ENCODE measurements around the gene KCNK7. TPM values are rescaled to one million over a fixed set of nuclear protein-coding genes. Genes with fewer than 3 reads are reported as not detected.

KCNK7 gene, protein sequence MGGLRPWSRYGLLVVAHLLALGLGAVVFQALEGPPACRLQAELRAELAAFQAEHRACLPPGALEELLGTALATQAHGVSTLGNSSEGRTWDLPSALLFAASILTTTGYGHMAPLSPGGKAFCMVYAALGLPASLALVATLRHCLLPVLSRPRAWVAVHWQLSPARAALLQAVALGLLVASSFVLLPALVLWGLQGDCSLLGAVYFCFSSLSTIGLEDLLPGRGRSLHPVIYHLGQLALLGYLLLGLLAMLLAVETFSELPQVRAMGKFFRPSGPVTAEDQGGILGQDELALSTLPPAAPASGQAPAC
- total RNA-seq (2014; rRNA removed; shearing (Covaris generic)) (not detected in 2 replicates), polyA plus RNA-seq (2016; fragmentation: Nextera tagmentation; extraction: Ambion mirVana) (not detected in 2 replicates)

DNA sequence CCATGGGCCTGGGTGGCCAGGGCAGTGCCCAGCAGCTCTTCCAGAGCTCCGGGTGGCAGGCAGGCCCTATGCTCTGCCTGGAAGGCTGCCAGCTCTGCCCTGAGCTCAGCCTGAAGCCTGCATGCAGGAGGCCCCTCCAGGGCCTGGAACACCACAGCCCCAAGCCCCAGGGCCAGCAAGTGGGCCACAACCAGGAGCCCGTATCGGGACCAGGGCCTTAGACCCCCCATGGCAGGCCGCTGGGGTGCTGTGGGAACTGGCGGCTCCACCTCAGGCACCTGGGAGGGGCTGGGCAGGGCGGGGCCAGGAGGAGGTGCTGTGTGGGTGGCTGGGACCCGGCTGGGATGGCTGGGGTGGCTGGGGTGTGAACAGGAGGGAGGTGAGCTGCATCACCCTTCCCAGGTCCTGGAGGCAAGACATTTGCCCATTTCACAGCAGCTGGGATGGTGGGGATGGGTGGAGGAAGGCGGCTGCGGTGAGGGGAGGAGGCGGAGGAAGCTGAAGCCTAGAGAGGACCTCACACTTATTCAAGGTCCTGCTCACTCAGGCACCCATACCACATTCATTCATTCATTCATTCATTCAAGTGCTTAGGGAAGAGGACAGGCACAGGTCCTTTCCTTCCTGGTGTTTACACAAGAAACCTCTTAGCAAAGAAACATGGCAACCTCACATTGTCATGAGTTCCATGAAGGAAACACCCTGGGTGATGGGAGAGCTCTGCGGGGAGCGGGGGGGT, at the start of gene KCNK7:
Gene KCNK7 (minus strand): TSS at position 258 of the 739 bp plus-strand sequence. CDS start 28 bp downstream, at position 230.
- Histone ChIP-seq H3K9ac (no peak within 1 kb of the TSS), H3F3A (ENCODE audit: insufficient read depth) (peaks cover 12% of the 10 kb centered on the region), H3K4me2 (ENCODE audit: unreplicated experiment) (no peak within 1 kb of the TSS), H3K9me2 (ENCODE audit: insufficient read depth) (no peaks in the 10 kb centered on the region), H2AFZ (no peak within 1 kb of the TSS), H3K36me3 (ENCODE audit: low read depth) (0 out of 2 replicates have a peak, but pooled peaks cover under 1% of the 10 kb centered on the region), H3K27ac (no peak within 1 kb of the TSS), H3K27me3 (replicated peaks; ENCODE audit: insufficient read depth) (no peaks in the 10 kb centered on the region), H3K9me3 (ENCODE audit: low read depth) (no peaks in the 10 kb centered on the region), H4K20me1 (ENCODE audit: insufficient read depth) (no peaks in the 10 kb centered on the region), H3K4me1 (ENCODE audit: insufficient read depth) (no peaks in the 10 kb centered on the region), H3K79me2 (ENCODE audit: insufficient read depth) (no peaks in the 10 kb centered on the region), H3K4me3 (no peak within 1 kb of the TSS)
- in situ Hi-C loops (cut with MboI): no loop called here
- no peak for TF ChIP-seq EZH2phosphoT487 (IDR thresholded peaks at IDR 0.05; ENCODE audit: insufficient read depth, low read depth)
- TF ChIP-seq EZH2 (IDR thresholded peaks at IDR 0.05; ENCODE audit: insufficient read depth, poor library complexity, severe bottlenecking): no peak
- DNase-seq: no peak
- WGBS, 2 experiments (ENCODE audit: low coverage in 1 of 2, low lambda C conversion rate in 2 of 2, missing lambda C conversion rate in 2 of 2): 61 to 80% methylated on average over 10 of the region's 12 CpGs

DNA sequence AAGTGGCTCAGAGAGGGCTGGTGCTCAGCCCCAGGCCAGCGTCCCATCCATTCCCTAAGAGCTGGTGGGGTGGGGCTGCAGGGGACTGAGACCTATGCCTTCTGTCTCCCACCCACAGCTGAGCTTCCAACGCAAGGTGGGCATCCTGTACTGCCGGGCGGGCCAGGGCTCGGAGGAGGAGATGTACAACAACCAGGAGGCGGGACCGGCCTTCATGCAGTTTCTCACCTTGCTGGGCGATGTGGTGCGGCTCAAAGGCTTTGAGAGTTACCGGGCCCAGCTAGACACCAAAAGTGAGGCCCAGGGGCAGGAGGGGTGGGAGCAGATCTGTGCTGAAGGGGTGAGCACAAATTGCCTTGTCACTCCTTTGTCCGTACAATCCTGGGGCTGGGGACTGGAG, 49.2 kb upstream of the KCNK7 start:
- no peaks in the 10 kb centered on the region for H3K4me1 ChIP-seq (ENCODE audit: insufficient read depth)
- WGBS, 2 experiments (ENCODE audit: low coverage in 1 of 2, low lambda C conversion rate in 2 of 2, missing lambda C conversion rate in 2 of 2): 97 to 99% methylated on average over 11 of the region's 11 CpGs
- H3K4me3 ChIP-seq: no peak overlapping the region
- H3K36me3 ChIP-seq (ENCODE audit: low read depth): no peaks in the 10 kb centered on the region
- H3K9me2 ChIP-seq (ENCODE audit: insufficient read depth): no peaks in the 10 kb centered on the region
- DNase-seq: no peak
- in situ Hi-C loops (cut with MboI): no loop called here
- no peaks in the 10 kb centered on the region for H4K20me1 ChIP-seq (ENCODE audit: insufficient read depth)
- H2AFZ ChIP-seq: no peak overlapping the region
- H3K9me3 ChIP-seq (ENCODE audit: low read depth): no peaks in the 10 kb centered on the region
- H3K79me2 ChIP-seq (ENCODE audit: insufficient read depth): no peaks in the 10 kb centered on the region
- H3K27ac ChIP-seq: no peak overlapping the region
- no peak for TF ChIP-seq EZH2 (IDR thresholded peaks at IDR 0.05; ENCODE audit: insufficient read depth, poor library complexity, severe bottlenecking)
- TF ChIP-seq EZH2phosphoT487 (IDR thresholded peaks at IDR 0.05; ENCODE audit: insufficient read depth, low read depth): no peak
- H3K4me2 ChIP-seq (ENCODE audit: unreplicated experiment): no peak overlapping the region
- H3K9ac ChIP-seq: no peak overlapping the region
- no peaks in the 10 kb centered on the region; the same call in 1 of the 2 replicates for H3F3A ChIP-seq (ENCODE audit: insufficient read depth)
- H3K27me3 ChIP-seq (replicated peaks; ENCODE audit: insufficient read depth): no peaks in the 10 kb centered on the region

DNA sequence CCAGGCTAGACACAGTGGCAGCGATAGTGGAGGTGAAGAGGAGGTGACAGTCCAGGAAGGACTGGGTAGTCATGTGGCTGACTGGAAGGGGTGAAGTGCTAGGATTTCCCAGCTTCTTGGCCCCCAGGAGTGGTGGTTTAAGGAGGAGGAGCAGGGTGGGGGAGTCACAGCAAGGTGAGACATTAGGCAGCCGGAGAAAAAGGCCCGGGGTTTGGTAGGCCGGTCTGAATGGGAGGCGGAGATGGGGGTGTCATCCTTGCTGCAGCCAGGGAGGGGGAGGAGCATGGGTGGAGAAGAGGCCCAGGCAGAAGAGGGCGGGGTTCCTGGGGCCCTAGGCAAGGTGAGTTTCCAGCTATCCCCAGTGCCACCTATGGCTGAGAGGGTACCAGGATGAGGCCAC, 48.4 kb upstream of the KCNK7 start:
- H3K9ac ChIP-seq: no peak overlapping the region
- H3K4me3 ChIP-seq: no peak overlapping the region
- no peak for TF ChIP-seq EZH2 (IDR thresholded peaks at IDR 0.05; ENCODE audit: insufficient read depth, poor library complexity, severe bottlenecking)
- H3K9me2 ChIP-seq (ENCODE audit: insufficient read depth): no peaks in the 10 kb centered on the region
- no peak overlapping the region for H3K27ac ChIP-seq
- H2AFZ ChIP-seq: no peak overlapping the region
- H4K20me1 ChIP-seq (ENCODE audit: insufficient read depth): no peaks in the 10 kb centered on the region
- in situ Hi-C loops (cut with MboI): no loop called here
- 88% methylated on average over 5 to 6 of the region's 6 CpGs for WGBS, 2 experiments (ENCODE audit: low coverage in 1 of 2, low lambda C conversion rate in 2 of 2, missing lambda C conversion rate in 2 of 2)
- no peak overlapping the region for H3K4me2 ChIP-seq (ENCODE audit: unreplicated experiment)
- H3K4me1 ChIP-seq (ENCODE audit: insufficient read depth): no peaks in the 10 kb centered on the region
- no peaks in the 10 kb centered on the region for H3K79me2 ChIP-seq (ENCODE audit: insufficient read depth)
- DNase-seq: no peak
- no peaks in the 10 kb centered on the region; the same call in 1 of the 2 replicates for H3F3A ChIP-seq (ENCODE audit: insufficient read depth)
- no peaks in the 10 kb centered on the region for H3K27me3 ChIP-seq (replicated peaks; ENCODE audit: insufficient read depth)
- no peaks in the 10 kb centered on the region for H3K9me3 ChIP-seq (ENCODE audit: low read depth)
- no peaks in the 10 kb centered on the region for H3K36me3 ChIP-seq (ENCODE audit: low read depth)

DNA sequence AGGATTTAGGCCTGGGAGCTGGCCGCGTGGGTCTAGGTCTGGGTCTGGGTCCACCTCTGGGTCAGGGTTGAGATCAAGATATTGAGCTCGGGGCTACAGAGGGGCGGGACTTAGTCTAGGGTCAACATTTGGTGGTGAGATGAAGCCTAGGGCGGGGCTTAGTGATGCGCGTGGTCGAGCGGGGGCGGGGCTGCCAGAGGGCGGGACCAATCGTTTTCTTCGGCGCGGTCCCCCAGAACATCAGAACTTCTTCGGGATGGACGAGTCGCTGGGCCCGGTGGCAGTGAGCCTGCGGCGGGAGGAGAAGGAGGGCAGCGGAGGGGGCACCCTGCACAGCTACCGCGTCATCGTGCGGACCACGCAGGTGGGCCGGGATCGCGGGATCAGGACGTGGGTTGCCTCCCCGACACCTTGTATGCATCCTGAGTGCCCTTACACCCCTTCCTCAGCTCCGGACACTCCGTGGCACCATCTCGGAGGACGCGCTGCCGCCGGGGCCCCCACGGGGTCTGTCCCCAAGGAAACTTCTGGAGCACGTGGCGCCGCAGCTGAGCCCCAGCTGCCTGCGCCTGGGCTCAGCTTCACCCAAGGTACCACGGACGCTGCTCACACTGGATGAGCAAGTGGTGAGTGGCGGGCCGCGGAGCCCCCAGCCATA, 46.5 kb upstream of the KCNK7 start:
- H3F3A ChIP-seq (ENCODE audit: insufficient read depth): peaks cover 6% of the 10 kb centered on the region
- no peaks in the 10 kb centered on the region for H3K27me3 ChIP-seq (replicated peaks; ENCODE audit: insufficient read depth)
- H3K36me3 ChIP-seq (ENCODE audit: low read depth): no peaks in the 10 kb centered on the region
- H3K9ac ChIP-seq: no peak overlapping the region
- H3K4me3 ChIP-seq: no peak overlapping the region
- in situ Hi-C loops (cut with MboI): no loop called here
- H3K27ac ChIP-seq: no peak overlapping the region
- no peaks in the 10 kb centered on the region for H3K4me1 ChIP-seq (ENCODE audit: insufficient read depth)
- H3K9me3 ChIP-seq (ENCODE audit: low read depth): no peaks in the 10 kb centered on the region
- no peak for TF ChIP-seq EZH2 (IDR thresholded peaks at IDR 0.05; ENCODE audit: insufficient read depth, poor library complexity, severe bottlenecking)
- H3K9me2 ChIP-seq (ENCODE audit: insufficient read depth): no peaks in the 10 kb centered on the region
- H3K4me2 ChIP-seq (ENCODE audit: unreplicated experiment): no peak overlapping the region
- H3K79me2 ChIP-seq (ENCODE audit: insufficient read depth): no peaks in the 10 kb centered on the region
- no peak for DNase-seq
- H4K20me1 ChIP-seq (ENCODE audit: insufficient read depth): no peaks in the 10 kb centered on the region
- no peak overlapping the region for H2AFZ ChIP-seq
- 73 to 74% methylated on average over 26 to 49 of the region's 49 CpGs for WGBS, 2 experiments (ENCODE audit: low coverage in 1 of 2, low lambda C conversion rate in 2 of 2, missing lambda C conversion rate in 2 of 2)

Measured in GM23248 (cell line).